Fibroblast of the aortic adventitia (primary cell): ENCODE data around the gene FAM181B. TPM values are rescaled to one million over a fixed set of nuclear protein-coding genes. Genes with fewer than 3 reads are reported as not detected.

ENCODE experiments used
- DNase-seq: peaks from one replicate; pipeline ENCODE4 v3.0.0-alpha.2; 2010; ENCODE audit warnings: low read depth
- H3K4me3 ChIP-seq: 2 replicates; pipeline ENCODE4 v1.5.1; 2011; ENCODE audit warnings: low read depth, mild to moderate bottlenecking, control low read depth, low read length, moderate library complexity
- CTCF ChIP-seq: IDR thresholded peaks from 2 replicates; pipeline ENCODE4 v1.5.1; 2011; ENCODE audit warnings: mild to moderate bottlenecking, low read length, control low read depth, inconsistent platforms; ENCODE audit not compliant: insufficient read depth
- total RNA-seq: library from RNA; depleted of rRNA; stranded (reverse); fragments of >200 nt; gene quantifications from 2 replicates; pipeline ENCODE4 v1.2.3, GENCODE V29; 2012; ENCODE audit warnings: low replicate concordance

The FAM181B gene
- total RNA-seq, 1 donor: not detected

DNA sequence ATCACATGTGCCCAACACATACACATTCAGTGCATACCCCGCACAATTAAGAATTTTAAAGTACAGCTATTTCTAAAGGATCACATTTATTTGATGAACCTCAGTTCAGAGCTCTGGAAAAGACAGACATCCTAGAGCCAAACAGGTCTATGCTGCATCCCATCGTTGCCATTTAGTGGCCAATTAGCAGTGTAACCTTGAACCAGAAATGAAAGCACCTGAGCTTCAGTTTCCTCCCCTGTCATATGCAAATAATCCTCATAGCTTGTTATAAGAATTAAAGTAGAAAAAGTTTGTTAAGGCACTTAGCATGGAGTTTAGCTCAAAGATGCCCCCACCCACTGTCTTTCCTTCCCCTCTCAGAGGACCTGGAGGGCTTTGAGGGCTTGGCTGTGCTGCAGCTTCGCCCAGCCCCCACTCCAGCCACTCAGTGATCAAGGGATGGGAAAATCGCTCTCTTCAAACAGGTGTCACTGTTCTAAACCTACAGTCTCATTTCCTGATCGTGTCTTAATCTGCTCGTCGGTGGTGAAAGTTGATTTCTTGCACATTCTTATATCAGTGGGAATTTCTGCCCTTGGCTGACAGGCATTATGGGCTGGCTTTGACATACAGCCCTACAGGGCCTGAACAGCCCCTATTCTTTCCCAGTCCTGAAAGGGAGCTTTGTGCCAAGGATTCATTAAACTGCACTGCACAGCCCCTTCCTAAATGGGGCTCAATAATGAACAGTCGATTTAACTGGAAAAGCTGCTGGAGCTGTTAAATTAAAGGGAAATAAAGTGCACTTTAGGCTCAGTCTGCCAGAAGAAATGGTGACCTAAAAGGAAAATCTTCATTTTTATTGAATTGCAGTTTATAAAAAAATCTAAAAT, 23.3 kb upstream of the FAM181B start:
- TF ChIP-seq CTCF: no peak
- no peak for DNase-seq
- H3K4me3 ChIP-seq: no peak overlapping the region

DNA sequence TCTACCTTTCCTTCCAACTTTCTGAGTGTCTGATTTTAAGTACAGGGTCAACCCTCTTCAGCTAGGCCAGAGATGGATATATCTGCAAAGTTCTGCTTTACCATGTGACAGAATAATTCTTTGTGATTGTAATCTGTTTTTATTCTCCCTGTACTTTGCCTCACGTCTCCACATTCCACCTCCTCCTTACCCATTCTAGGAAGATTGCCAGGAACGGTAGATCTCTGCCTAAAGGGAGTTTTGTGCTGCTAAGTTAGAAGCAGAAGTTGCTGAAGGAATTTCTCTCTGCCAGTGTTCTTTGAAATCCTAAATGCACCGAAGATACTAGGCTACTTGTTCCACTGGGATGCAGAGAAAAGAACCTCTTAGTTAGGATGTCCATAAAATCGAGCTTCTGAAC, 20.7 kb upstream of the FAM181B start:
- no peak overlapping the region for H3K4me3 ChIP-seq
- no peak for DNase-seq
- no peak for TF ChIP-seq CTCF

DNA sequence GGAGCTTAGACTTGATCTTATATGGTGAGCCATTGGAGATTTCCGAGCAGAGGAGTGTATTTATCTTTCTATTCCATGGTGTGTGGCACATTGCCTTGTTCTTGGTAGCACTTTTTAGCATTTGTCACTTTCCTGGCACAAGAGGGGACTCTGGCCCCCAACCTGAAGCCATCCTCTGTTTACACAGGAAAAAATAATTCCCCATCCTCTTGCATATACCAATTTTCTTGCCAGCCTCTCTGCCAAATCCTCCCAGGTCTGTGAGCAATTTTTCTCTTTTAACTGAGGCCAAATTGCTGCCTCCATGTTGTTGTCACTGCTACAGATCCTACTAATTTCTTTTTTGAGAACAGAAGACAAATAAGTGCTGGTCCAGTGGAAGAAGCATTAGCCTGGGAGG, 20.3 kb upstream of the FAM181B start:
- no peak overlapping the region for H3K4me3 ChIP-seq
- no peak for DNase-seq
- TF ChIP-seq CTCF: no peak

DNA sequence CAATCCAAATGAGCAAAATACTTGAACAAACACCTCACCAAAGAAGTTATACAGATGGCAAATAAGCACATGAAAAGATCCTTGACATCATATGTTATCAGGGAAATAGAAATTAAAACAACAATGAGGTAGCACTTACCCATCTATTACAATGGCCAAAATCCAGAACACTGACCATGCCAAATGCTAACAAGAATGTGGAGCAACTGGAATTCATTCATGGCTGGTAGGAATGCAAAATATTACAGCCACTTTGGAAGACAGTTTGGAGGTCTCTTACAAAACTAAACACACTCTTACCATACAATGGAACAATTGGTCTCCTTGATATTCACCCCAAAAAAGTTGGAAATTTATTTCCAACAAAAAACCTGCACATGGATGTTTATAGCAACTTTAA, 19.1 kb upstream of the FAM181B start:
- H3K4me3 ChIP-seq: no peak overlapping the region
- DNase-seq: no peak
- TF ChIP-seq CTCF: no peak

- TF ChIP-seq CTCF: no peak
- DNase-seq: no peak
- no peak overlapping the region for H3K4me3 ChIP-seq
Measured at GRCh38 chr11:82750643-82751139, 17.0 kb upstream of the FAM181B start.

GRCh38 chr11:82747471-82747870, 13.8 kb upstream of the FAM181B start:
- no peak for TF ChIP-seq CTCF
- DNase-seq: no peak
- H3K4me3 ChIP-seq: no peak overlapping the region
